Bronchial smooth muscle cell (primary cell): ENCODE measurements around the gene FILIP1L. TPM values are rescaled to one million over a fixed set of nuclear protein-coding genes. Genes with fewer than 3 reads are reported as not detected.

Experiments
- total RNA-seq: library from RNA; depleted of rRNA; stranded (reverse); fragments of >200 nt; gene quantifications from 2 replicates; pipeline ENCODE4 v1.2.1, GENCODE V29; 2014

Gene FILIP1L
- 7.6 and 16.2 TPM in 2 replicates for total RNA-seq

GRCh38 chr3:100114413-100115030 lies at the start of gene FILIP1L:
Gene FILIP1L, minus strand, starts transcription at chr3:100114501.

GRCh38 chr3:99817437-99818240 lies 296.7 kb downstream of the FILIP1L start, which contains the start of gene CMSS1:
Gene CMSS1, plus strand, starts transcription at chr3:99817862.

Other genes starting within 250 kb of the FILIP1L start
- 50.2 and 62.3 TPM in 2 replicates for gene TBC1D23, start 146.5 kb upstream of the FILIP1L start, total RNA-seq
- 5.2 and 9.9 TPM in 2 replicates for gene NIT2, start 220.3 kb upstream of the FILIP1L start, total RNA-seq